DND-41 (cell line): Measurements from ENCODE around the gene FAM227B.

ENCODE experiments used
- ATAC-seq: fragments of 200-7000 bp; cut with Tn5 transposase; 3 replicates; pipeline ENCODE4 v1.9.1; 2021; ENCODE audit warnings: low read depth; ENCODE audit not compliant: insufficient read depth
- DNase-seq: peaks from one replicate; pipeline ENCODE4 v3.0.0-alpha.2; 2020
- H2AFZ ChIP-seq: 2 replicates; pipeline ENCODE4 v1.6.0; 2012; ENCODE audit warnings: low read depth, low read length
- H3K27ac ChIP-seq: 2 replicates; pipeline ENCODE4 v1.5.1; 2012; ENCODE audit warnings: low read length, inconsistent platforms
- H3K27me3 ChIP-seq: fragments of 200-600 bp; sonication (generic); 2 replicates; pipeline ENCODE4 v1.6.0; 2012; ENCODE audit warnings: low read length, mild to moderate bottlenecking, inconsistent platforms; ENCODE audit not compliant: insufficient read depth, poor library complexity
- H3K36me3 ChIP-seq: 2 replicates; pipeline ENCODE4 v1.5.1; 2012; ENCODE audit warnings: low read length, inconsistent platforms; ENCODE audit not compliant: insufficient read depth
- H3K4me1 ChIP-seq: 2 replicates; pipeline ENCODE4 v1.5.1; 2012; ENCODE audit warnings: mild to moderate bottlenecking, low read length; ENCODE audit not compliant: insufficient read depth
- H3K4me2 ChIP-seq: 2 replicates; pipeline ENCODE4 v1.6.0; 2012; ENCODE audit warnings: mild to moderate bottlenecking, moderate library complexity, low read length, inconsistent platforms; ENCODE audit not compliant: insufficient read depth
- H3K4me3 ChIP-seq, 2 experiments: fragments of 200-600 bp in 1 of 2; shearing (Covaris generic) in 1 of 2; 2 replicates each; pipeline ENCODE4 v1.5.1; 2012 to 2016; ENCODE audit warnings: inconsistent platforms in 2 of 2, low read length in 2 of 2, mild to moderate bottlenecking in 2 of 2, low read depth in 1 of 2, moderate library complexity in 1 of 2
- H3K79me2 ChIP-seq: 2 replicates; pipeline ENCODE4 v1.6.0; 2012; ENCODE audit warnings: low read length, inconsistent platforms; ENCODE audit not compliant: insufficient read depth
- H3K9ac ChIP-seq: 2 replicates; pipeline ENCODE4 v1.6.0; 2012; ENCODE audit warnings: low read depth, mild to moderate bottlenecking, inconsistent platforms, low read length, moderate library complexity
- H3K9me3 ChIP-seq: 2 replicates; pipeline ENCODE4 v1.5.1; 2012; ENCODE audit warnings: low read length, moderate library complexity, mild to moderate bottlenecking, inconsistent platforms; ENCODE audit not compliant: insufficient read depth, severe bottlenecking
- H4K20me1 ChIP-seq: 2 replicates; pipeline ENCODE4 v1.6.0; 2012; ENCODE audit warnings: low read length; ENCODE audit not compliant: insufficient read depth
- EZH2 ChIP-seq: IDR thresholded peaks from 3 replicates; pipeline ENCODE4 v1.6.1; 2012; ENCODE audit warnings: borderline replicate concordance, low read depth, mild to moderate bottlenecking, moderate library complexity, low read length, inconsistent platforms; ENCODE audit not compliant: severe bottlenecking
- TF ChIP-seq, protein P1 (sequence below): IDR thresholded peaks from 2 replicates; pipeline ENCODE4 v1.5.1; 2012; ENCODE audit warnings: borderline replicate concordance, low read length, moderate library complexity, mild to moderate bottlenecking; ENCODE audit not compliant: poor library complexity, severe bottlenecking; ENCODE audit errors: extremely low read depth

The FAM227B gene

DNA sequence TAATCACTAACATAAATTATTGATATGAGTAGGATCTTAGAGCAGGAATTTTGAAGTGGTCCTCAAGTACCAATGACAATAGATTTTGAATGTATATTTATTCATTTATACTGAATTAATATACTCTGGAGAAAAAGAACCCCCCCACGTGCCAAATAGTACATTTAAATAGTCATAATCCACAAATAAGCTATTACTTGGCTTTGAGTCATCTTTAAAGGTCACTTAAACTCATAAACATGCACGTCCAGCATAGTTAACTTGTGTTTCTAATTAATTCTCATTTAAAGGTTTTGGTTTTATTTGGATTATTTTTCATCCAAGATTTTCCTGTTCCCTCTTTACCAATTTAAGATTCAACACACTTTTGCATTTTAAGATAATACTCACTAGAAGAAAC lies 162.5 kb downstream of the FAM227B start:
- DNase-seq: no peak

DNA sequence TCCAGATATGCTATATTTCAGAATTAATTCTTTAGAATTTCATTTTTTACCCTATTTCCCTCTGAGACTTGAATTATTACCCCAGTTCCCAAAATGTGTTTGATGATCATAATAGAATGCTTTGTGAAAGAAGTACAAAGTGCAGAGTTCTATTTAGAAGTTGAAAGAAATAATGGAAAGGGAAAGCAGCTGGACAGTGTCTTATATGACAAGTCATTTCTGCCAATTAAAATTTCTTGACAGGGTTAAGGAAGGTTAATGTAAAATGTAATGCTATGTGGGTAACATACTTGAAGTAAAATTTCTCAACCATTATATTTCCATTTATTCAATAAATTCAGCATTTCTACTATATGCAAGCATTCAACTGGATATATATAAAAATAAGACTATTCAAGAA lies 164.5 kb downstream of the FAM227B start:
- H3K36me3 ChIP-seq: no peaks in the 10 kb centered on the region
- H2AFZ ChIP-seq: no peak overlapping the region
- H3K9ac ChIP-seq: no peak overlapping the region
- H3K9me3 ChIP-seq: no peaks in the 10 kb centered on the region
- DNase-seq (no peak), ATAC-seq (no peak)
- H3K79me2 ChIP-seq: no peaks in the 10 kb centered on the region
- H3K27me3 ChIP-seq: no peaks in the 10 kb centered on the region
- H3K27ac ChIP-seq: no peak overlapping the region
- H3K4me2 ChIP-seq: no peak overlapping the region
- no peak for TF ChIP-seq EZH2
- TF ChIP-seq, protein P1, sequence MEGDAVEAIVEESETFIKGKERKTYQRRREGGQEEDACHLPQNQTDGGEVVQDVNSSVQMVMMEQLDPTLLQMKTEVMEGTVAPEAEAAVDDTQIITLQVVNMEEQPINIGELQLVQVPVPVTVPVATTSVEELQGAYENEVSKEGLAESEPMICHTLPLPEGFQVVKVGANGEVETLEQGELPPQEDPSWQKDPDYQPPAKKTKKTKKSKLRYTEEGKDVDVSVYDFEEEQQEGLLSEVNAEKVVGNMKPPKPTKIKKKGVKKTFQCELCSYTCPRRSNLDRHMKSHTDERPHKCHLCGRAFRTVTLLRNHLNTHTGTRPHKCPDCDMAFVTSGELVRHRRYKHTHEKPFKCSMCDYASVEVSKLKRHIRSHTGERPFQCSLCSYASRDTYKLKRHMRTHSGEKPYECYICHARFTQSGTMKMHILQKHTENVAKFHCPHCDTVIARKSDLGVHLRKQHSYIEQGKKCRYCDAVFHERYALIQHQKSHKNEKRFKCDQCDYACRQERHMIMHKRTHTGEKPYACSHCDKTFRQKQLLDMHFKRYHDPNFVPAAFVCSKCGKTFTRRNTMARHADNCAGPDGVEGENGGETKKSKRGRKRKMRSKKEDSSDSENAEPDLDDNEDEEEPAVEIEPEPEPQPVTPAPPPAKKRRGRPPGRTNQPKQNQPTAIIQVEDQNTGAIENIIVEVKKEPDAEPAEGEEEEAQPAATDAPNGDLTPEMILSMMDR: no peak
- no peak overlapping the region for H3K4me3 ChIP-seq
- H4K20me1 ChIP-seq: no peaks in the 10 kb centered on the region
- no peaks in the 10 kb centered on the region for H3K4me1 ChIP-seq

More for the DNA sequence above, 162.5 kb downstream of the FAM227B start:
- Histone ChIP-seq H3K27me3 (no peaks in the 10 kb centered on the region), H4K20me1 (no peaks in the 10 kb centered on the region), H3K9ac (no peak overlapping the region), H3K4me2 (no peak overlapping the region), H3K4me3 (no peak overlapping the region), H3K27ac (no peak overlapping the region), H3K79me2 (no peaks in the 10 kb centered on the region), H3K9me3 (no peaks in the 10 kb centered on the region), H3K36me3 (no peaks in the 10 kb centered on the region), H2AFZ (no peak overlapping the region), H3K4me1 (no peaks in the 10 kb centered on the region)
- no peak for ATAC-seq
- TF ChIP-seq, protein P1: no peak
- no peak for TF ChIP-seq EZH2

DNA sequence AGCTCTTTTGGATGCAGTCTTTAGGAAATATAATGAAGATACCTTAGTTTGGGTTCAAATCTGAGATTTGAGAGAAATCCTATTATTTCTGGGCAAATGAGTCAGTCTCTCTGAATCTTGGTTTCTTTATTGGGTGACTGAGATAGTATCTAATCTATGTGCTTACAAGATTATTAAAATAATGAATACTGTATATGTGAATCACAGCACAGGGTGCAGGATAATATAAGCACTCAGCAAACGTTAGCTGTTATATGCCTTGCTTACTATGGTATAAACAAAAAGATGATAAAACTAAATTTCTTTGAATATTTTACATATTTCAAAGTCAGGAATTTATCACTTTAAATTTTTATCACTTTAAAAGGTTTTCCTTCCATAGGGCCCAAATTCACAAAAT lies 168.0 kb downstream of the FAM227B start:
- Histone ChIP-seq H3K27me3 (peaks cover 2% of the 10 kb centered on the region), H3K79me2 (no peaks in the 10 kb centered on the region), H3K4me3 (no peak overlapping the region), H3K4me1 (no peaks in the 10 kb centered on the region), H3K36me3 (no peaks in the 10 kb centered on the region), H3K9ac (no peak overlapping the region), H2AFZ (no peak overlapping the region), H4K20me1 (no peaks in the 10 kb centered on the region), H3K4me2 (no peak overlapping the region), H3K27ac (no peak overlapping the region), H3K9me3 (no peaks in the 10 kb centered on the region)
- DNase-seq (no peak), ATAC-seq (no peak)
- TF ChIP-seq, protein P1: no peak

DNA sequence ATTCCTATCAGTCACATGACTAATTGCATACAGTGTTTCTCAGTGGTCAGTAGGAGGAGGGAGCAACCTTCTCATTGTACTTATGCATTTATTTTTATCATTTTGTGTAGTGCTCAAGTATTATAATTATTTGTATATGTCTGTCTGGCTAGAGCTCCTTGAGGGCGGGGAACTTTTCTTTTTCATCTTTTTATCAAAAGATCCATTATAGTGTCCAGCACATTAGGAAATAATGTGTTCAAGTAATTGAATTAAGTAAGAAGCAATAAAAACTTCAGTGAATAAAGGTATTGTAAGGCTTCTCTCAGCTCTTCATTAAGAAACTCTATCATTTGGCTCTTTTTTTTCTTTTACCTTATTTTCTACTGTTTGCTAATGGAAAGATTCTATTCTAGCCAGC lies 178.8 kb downstream of the FAM227B start:
- Histone ChIP-seq H2AFZ (no peak overlapping the region), H3K9ac (no peak overlapping the region), H3K79me2 (no peaks in the 10 kb centered on the region), H4K20me1 (no peaks in the 10 kb centered on the region), H3K4me1 (no peaks in the 10 kb centered on the region), H3K4me3 (no peak overlapping the region), H3K36me3 (no peaks in the 10 kb centered on the region), H3K27me3 (no peaks in the 10 kb centered on the region), H3K27ac (no peak overlapping the region), H3K9me3 (no peaks in the 10 kb centered on the region), H3K4me2 (no peak overlapping the region)
- ATAC-seq (no peak), DNase-seq (no peak)
- TF ChIP-seq EZH2: no peak
- TF ChIP-seq, protein P1: no peak
